ENCODE results near the gene FRK. TPM values are rescaled to one million over a fixed set of nuclear protein-coding genes. Genes with fewer than 3 reads are reported as not detected.

The FRK gene
- total and polyA plus RNA-seq, 2 donors from 2014 or later: 5.9 to 25.0 TPM

DNA sequence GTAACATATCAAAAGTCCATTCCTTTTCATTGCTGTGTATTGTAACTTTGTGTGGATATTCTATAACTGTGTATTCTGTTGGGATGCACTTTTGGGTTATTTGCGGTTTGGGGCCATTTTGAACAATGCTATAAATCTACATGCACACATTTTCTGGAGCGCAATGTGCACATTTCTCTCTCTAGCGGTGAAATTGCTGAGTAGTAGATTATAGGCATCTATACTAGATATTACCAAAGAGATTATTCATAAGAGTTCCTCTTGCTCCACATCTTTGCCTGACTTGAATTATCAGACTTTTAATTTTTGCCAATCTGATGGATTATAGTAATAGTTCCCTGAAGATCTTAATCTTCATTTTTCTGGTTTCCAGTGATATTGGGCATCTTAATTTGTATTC lies 18.3 kb upstream of the FRK start:
- Histone ChIP-seq H3K9me3 (ENCODE audit: control insufficient read depth in 2 of 3, insufficient read depth in 1 of 3, low read length in 3 of 3) (no peaks in the 10 kb centered on the region), H3K4me3 (ENCODE audit: low read length in 3 of 3) (no peak overlapping the region), H3K4me1 (ENCODE audit: control insufficient read depth in 2 of 3, insufficient read depth in 2 of 3, low read depth in 1 of 3, low read length in 3 of 3) (no peaks in the 10 kb centered on the region), H3K27ac (ENCODE audit: low read depth in 2 of 2, low read length in 2 of 2) (no peak overlapping the region), H3K27me3 (ENCODE audit: control insufficient read depth, insufficient read depth, low read length) (no peaks in the 10 kb centered on the region), H3K36me3 (ENCODE audit: control insufficient read depth in 2 of 3, insufficient read depth in 3 of 3, low read length in 3 of 3) (no peaks in the 10 kb centered on the region), H3K9ac (ENCODE audit: low read length in 3 of 3) (no peak overlapping the region)
- intact Hi-C loops (cut with DNase I): no loop called here
- FAIRE-seq (no peak), DNase-seq (no peak)
- TF ChIP-seq CTCF (IDR thresholded peaks at IDR 0.05; ENCODE audit: borderline replicate concordance, extremely low read depth, insufficient read depth): no peak

DNA sequence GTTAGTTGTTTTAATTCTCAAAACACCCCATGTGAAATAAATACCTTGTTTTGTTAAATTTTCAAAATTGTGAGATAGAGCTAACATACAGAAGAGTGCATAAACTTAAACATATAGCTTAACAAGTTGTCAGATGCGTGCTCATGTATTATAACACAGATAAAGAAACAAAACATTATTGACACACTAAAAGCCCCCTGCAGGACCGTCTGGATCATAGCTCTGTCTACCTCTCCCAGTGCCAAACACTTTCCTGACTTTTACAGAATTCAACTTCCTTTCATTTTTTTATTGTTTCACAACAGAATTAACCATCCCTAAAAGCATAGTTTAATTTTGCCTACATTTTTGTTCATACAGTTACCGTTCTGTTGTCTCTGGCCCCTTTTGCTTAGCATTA lies 17.8 kb upstream of the FRK start:
- no peak overlapping the region for H3K9ac ChIP-seq (ENCODE audit: low read length in 3 of 3)
- no peaks in the 10 kb centered on the region for H3K9me3 ChIP-seq (ENCODE audit: control insufficient read depth in 2 of 3, insufficient read depth in 1 of 3, low read length in 3 of 3)
- FAIRE-seq: no peak
- H3K4me3 ChIP-seq (ENCODE audit: low read length in 3 of 3): no peak overlapping the region
- H3K27me3 ChIP-seq (ENCODE audit: control insufficient read depth, insufficient read depth, low read length): no peaks in the 10 kb centered on the region
- no peak overlapping the region for H3K27ac ChIP-seq (ENCODE audit: low read depth in 2 of 2, low read length in 2 of 2)
- no peak for TF ChIP-seq CTCF (IDR thresholded peaks at IDR 0.05; ENCODE audit: borderline replicate concordance, extremely low read depth, insufficient read depth)
- DNase-seq: no peak
- intact Hi-C loops (cut with DNase I): no loop called here
- no peaks in the 10 kb centered on the region for H3K36me3 ChIP-seq (ENCODE audit: control insufficient read depth in 2 of 3, insufficient read depth in 3 of 3, low read length in 3 of 3)
- H3K4me1 ChIP-seq (ENCODE audit: control insufficient read depth in 2 of 3, insufficient read depth in 2 of 3, low read depth in 1 of 3, low read length in 3 of 3): no peaks in the 10 kb centered on the region

GRCh38 chr6:116074732-116075390 lies 14.2 kb upstream of the FRK start:
- DNase-seq (no peak), FAIRE-seq (no peak)
- no peak overlapping the region for H3K27ac ChIP-seq (ENCODE audit: low read depth in 2 of 2, low read length in 2 of 2)
- H3K9me3 ChIP-seq (ENCODE audit: control insufficient read depth in 2 of 3, insufficient read depth in 1 of 3, low read length in 3 of 3): no peaks in the 10 kb centered on the region
- intact Hi-C loops (cut with DNase I): no loop called here
- H3K27me3 ChIP-seq (ENCODE audit: control insufficient read depth, insufficient read depth, low read length): no peaks in the 10 kb centered on the region
- H3K9ac ChIP-seq (ENCODE audit: low read length in 3 of 3): no peak overlapping the region
- H3K4me3 ChIP-seq (ENCODE audit: low read length in 3 of 3): no peak overlapping the region
- no peak for TF ChIP-seq CTCF (IDR thresholded peaks at IDR 0.05; ENCODE audit: borderline replicate concordance, extremely low read depth, insufficient read depth)
- no peaks in the 10 kb centered on the region for H3K4me1 ChIP-seq (ENCODE audit: control insufficient read depth in 2 of 3, insufficient read depth in 2 of 3, low read depth in 1 of 3, low read length in 3 of 3)
- H3K36me3 ChIP-seq (ENCODE audit: control insufficient read depth in 2 of 3, insufficient read depth in 3 of 3, low read length in 3 of 3): no peaks in the 10 kb centered on the region

Data from kidney (tissue), 14 donors.